Esophagus squamous epithelium (tissue), 4 donors: ENCODE data around the gene SPO11.

Experiments
- POLR2A ChIP-seq, 4 donors: fragments of 450-650 bp; IDR thresholded peaks; one replicate each; pipeline ENCODE4 v1.6.1; 2017; ENCODE audit warnings: antibody characterized with exemption in 4 of 4, mild to moderate bottlenecking in 4 of 4, moderate library complexity in 3 of 4
- TF ChIP-seq, protein P1 (sequence below), 6 experiments: fragments of 450-650 bp in 4 of 6; fragments of 200-600 bp in 2 of 6; sonication (generic) in 2 of 6; IDR thresholded peaks; one replicate each; pipeline ENCODE4 v1.5.1; 2016 to 2019; ENCODE audit warnings: antibody characterized with exemption in 6 of 6, mild to moderate bottlenecking in 4 of 6, moderate library complexity in 4 of 6

DNA sequence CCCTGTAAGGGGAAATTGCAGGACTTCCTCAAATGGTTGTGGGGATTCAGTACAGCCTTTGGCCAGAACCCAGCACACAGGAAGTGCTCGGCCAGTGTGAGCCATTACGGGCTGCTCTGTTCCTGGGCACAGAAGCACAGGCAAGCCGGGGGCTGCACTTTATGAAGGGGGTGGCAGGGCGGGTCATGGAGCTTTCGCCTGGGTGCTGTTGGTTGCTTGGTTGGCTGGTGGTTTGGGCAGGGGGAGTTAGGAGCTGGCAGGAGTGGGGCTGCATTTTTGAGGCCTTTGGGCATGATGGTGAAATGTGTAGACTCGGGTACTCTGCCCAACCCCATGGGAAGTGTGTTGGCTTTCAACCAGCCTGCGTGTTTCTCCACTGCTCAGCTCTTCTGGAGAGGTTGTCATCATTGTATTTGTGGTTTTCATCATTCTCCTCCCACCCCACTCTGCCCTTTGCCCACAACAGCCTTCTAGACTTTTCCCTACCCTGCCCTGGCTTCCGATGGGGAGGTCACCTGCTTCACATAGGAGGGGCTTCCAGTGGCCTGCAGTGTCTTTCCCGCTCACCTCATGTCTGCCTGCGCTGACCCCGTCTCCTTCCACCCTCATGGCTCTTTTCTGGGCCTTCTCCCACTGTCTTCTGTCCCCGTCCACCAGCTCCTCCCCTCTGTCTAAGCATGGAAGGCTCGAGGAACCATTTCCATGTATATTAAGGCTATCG is 45.5 kb downstream of the SPO11 start:
- TF ChIP-seq POLR2A (IDR thresholded peaks at IDR 0.05): no peak
- TF ChIP-seq, protein P1, sequence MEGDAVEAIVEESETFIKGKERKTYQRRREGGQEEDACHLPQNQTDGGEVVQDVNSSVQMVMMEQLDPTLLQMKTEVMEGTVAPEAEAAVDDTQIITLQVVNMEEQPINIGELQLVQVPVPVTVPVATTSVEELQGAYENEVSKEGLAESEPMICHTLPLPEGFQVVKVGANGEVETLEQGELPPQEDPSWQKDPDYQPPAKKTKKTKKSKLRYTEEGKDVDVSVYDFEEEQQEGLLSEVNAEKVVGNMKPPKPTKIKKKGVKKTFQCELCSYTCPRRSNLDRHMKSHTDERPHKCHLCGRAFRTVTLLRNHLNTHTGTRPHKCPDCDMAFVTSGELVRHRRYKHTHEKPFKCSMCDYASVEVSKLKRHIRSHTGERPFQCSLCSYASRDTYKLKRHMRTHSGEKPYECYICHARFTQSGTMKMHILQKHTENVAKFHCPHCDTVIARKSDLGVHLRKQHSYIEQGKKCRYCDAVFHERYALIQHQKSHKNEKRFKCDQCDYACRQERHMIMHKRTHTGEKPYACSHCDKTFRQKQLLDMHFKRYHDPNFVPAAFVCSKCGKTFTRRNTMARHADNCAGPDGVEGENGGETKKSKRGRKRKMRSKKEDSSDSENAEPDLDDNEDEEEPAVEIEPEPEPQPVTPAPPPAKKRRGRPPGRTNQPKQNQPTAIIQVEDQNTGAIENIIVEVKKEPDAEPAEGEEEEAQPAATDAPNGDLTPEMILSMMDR (IDR thresholded peaks at IDR 0.05): no peak
